GM21619 (cell line): ENCODE data around the gene DAAM1.
A peak's percentile ranks its signal among the peaks of the same experiment; 100 is the strongest.

Source experiments
- ATAC-seq: cut with Tn5 transposase; IDR thresholded peaks from one replicate; pipeline ENCODE4 v1.9.1; 2021; ENCODE audit not compliant: unreplicated experiment

The DAAM1 gene

DNA sequence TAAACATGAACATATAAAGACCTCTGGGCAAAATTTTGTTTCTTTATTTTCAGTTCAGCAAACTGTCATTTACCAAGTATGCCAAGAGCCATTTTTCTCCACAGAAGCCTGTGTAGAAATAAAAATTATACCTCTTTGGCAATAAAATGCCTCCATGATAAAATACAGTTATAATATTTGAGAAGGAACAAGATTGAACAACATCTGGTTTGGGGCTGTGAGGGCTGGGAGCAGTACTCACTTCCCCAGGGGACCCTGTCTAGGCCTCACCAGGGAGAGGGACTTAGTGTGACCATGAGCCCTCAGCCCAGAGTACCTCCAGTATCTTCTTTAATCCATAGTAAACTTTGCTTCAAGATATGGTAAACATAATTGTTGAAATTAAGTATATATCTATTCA, 65.1 kb downstream of the DAAM1 start:
- no peak for ATAC-seq

DNA sequence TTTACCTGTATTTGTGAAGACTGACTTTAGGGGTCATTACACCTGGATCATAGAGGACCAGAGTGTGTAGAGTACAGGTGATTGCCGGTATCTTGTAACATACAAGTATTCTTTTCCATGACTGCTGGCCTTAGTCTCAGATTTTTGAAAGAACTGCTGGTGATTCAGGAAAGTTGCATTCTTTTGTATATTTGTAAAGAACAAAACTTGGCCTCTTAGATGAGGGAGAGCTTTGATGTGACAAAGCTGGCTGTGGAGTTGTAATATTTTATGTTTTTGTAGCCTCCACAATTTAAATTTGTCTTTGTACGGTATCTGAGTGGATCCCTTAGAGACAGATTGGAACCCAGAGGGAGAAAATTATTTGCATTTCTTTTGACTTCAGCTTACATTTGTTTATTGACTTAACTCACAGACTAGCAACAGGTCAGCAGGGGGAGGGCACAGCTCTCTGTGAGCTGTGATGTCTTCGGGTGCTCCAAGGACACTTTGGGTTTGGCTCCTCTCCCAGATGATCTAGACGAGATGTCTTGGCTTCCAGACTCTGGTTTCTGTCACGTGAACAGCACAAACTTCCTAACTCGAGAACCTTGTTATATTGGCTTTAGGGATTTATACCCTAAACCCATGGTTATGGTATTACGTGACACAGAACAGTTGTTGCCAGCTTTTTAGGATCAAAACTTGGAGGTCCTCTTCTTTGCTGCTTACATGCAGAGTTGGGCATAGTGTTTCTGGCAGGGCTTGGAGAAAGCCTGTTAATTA, 65.9 kb downstream of the DAAM1 start:
- peak; percentile 18 for ATAC-seq

GRCh38 chr14:59254911-59255545, 66.6 kb downstream of the DAAM1 start:
- peak; percentile 87 for ATAC-seq

- no peak for ATAC-seq
These were observed 67.9 kb downstream of the DAAM1 start for GRCh38 chr14:59256331-59256730.

DNA sequence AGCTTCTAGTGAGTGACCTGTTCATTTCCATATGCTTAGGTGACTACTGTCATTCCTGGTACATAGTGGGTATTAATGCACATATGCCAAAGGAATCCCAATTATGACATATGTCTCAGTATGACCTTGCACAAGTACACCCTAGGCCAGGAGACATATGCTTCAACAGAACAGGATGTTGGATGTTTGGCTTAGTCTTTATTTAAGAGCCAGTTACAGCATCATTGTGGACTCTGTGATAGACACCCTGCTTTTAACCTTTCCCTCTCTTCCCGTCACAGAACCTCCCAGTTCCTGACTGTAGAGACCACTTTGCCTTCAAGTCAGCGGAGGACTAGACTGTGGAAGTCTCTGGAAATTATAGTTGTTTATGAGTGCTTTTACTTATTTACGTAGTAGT, 72.9 kb downstream of the DAAM1 start:
- no peak for ATAC-seq

DNA sequence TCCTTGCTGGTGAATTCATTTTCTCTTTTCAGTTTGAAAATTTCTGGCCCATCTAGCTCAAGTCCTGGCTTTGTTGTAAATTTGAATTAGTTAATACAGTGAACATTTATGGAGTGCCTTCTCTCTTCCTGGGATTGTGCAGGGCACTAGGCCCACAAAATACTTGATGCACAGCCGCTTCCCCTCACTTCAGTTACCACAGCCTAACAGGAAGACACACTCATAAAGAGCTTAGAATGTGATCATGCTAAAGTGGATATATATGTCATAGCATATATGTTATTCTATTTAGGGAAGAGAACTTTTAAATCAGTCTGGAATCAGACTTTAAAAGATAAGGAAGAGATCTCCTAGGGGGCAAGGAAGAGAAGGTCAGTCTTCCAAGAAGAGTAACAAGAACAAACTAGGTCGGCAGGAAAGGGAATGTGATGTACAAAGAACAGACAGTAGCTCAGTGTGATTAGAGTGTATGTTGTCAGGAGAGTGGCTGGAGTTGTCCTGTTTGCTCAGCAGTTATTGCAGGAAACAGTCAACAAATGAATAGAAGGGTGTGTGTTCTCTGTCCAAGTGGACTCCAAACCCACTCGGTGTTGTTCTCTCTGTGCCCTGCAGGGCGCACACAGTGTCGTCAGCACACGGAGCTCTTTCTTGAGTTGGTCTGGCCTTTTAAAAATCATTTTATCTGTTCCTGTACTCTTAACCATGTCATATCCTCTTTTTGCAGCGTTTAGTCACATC, 74.4 kb downstream of the DAAM1 start:
- no peak for ATAC-seq

DNA sequence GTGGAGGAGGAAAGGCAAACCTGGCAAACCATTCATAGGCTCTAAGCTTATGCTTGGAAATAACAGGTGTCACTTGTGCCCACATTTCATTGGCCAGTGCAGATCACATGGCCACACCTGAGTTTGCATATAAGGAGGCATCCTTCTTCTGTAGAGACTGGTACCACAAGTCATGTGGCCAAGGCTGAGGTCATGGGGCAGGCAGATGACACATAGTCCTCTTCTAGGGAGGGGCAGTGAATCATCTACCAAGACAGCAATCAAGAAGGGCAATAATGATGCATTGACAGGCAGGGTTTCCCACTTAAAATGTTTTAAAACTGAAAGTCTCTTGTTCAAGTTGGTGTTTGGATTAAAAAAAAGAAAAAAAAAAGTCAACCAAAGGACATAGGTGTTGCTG, 77.3 kb downstream of the DAAM1 start:
- ATAC-seq = no peak

- ATAC-seq = no peak
These were observed 78.6 kb downstream of the DAAM1 start for GRCh38 chr14:59267046-59267445.

GRCh38 chr14:59268011-59268410, 79.5 kb downstream of the DAAM1 start:
- no peak for ATAC-seq

DNA sequence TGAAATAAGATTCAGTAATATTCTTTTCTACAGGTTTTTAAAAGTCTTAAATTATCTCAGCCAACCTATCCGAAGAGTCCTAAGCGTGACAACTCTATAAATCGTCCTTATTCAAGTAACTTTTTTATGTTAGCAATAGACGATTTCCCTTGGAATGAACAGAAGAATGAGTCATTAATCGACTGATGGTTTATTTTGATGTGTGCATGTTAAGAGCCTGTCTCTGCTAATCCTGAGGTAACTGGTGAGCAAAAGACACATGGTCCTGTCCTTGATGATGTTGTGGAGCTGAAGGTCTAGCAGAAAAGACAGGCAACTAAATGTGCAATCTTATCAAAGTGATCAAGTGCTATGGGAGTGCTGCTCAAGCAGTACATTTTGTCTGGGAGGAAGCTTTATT, 80.4 kb downstream of the DAAM1 start:
- ATAC-seq = no peak

GRCh38 chr14:59269466-59269865, 81.0 kb downstream of the DAAM1 start:
- no peak for ATAC-seq

GRCh38 chr14:59271256-59271655, 82.8 kb downstream of the DAAM1 start:
- ATAC-seq = no peak

DNA sequence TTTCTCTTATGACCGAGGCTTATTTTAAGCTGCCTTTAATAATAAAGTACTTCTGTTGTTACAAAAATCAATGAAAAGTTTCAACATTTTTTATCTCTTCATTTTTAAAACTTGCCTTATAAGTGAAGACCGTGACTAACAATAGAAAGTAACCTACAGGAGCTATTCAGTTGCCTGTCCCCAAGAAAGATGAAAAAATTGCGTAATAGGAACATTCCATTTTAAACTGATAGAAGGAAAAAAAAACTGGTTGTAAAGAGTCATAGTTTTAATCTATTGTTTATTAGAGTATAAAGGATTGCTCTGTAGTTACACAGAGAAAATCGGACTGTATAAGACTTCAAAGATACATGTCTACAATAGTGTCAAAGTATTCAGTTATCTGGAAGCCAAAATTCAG, 83.3 kb downstream of the DAAM1 start:
- ATAC-seq = no peak

GRCh38 chr14:59272633-59273032, 84.2 kb downstream of the DAAM1 start:
- no peak for ATAC-seq

DNA sequence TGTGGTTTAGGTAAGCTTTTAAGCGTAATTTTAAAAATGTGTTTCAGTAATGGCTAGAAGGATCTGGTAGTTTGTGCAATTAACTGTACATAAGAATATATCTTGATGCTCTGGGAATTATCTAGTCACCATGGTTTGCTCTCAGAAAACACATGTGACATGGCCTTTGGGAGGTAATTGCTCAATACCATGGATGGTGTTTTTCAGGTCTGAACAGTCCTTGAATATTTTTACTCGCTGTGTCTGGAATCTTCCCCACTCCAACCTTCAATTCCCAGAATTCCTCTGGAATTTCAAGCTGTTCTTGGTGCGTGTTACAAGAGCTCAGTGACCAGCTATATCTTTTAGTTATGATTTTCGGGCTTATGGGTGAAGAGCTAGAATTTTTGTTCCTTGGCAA, 85.3 kb downstream of the DAAM1 start:
- no peak for ATAC-seq

DNA sequence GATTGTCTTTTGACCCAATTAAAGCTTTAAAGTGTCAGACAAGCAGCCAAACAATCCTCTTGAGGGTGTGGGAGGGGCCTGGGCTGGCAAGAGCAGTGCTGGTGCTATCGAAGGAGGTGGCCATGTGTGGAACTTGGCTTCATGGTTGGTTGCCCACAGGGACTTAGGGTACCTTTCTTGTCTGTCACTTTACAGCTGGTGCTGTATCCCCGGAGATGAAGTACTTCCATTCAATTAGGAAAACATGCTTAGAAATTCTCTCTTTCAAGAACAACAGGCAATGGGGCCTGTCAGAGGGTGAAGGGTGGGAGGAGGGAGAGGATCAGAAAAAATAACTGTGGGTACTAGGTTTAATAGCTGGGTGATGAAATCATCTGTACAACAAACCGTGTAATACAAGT, 86.5 kb downstream of the DAAM1 start:
- peak; percentile 38 for ATAC-seq

GRCh38 chr14:59275668-59276067, 87.2 kb downstream of the DAAM1 start:
- peak; percentile 87 for ATAC-seq

GRCh38 chr14:59276235-59276634, 87.8 kb downstream of the DAAM1 start:
- ATAC-seq = peak; percentile 15

GRCh38 chr14:59277659-59278058, 89.2 kb downstream of the DAAM1 start:
- no peak for ATAC-seq

- no peak for ATAC-seq
These were observed 89.6 kb downstream of the DAAM1 start for GRCh38 chr14:59278111-59278510.

- ATAC-seq = no peak
These were observed 92.5 kb downstream of the DAAM1 start for GRCh38 chr14:59280961-59281360.
